ENCODE results near the gene TDRD5. TPM values are rescaled to one million over a fixed set of nuclear protein-coding genes. Genes with fewer than 3 reads are reported as not detected.
A peak's percentile ranks its signal among the peaks of the same experiment; 100 is the strongest.

The TDRD5 gene
- total and polyA plus RNA-seq, 2 donors (not counting 1 experiment from before 2014, with no cell fraction given), result not detected

DNA sequence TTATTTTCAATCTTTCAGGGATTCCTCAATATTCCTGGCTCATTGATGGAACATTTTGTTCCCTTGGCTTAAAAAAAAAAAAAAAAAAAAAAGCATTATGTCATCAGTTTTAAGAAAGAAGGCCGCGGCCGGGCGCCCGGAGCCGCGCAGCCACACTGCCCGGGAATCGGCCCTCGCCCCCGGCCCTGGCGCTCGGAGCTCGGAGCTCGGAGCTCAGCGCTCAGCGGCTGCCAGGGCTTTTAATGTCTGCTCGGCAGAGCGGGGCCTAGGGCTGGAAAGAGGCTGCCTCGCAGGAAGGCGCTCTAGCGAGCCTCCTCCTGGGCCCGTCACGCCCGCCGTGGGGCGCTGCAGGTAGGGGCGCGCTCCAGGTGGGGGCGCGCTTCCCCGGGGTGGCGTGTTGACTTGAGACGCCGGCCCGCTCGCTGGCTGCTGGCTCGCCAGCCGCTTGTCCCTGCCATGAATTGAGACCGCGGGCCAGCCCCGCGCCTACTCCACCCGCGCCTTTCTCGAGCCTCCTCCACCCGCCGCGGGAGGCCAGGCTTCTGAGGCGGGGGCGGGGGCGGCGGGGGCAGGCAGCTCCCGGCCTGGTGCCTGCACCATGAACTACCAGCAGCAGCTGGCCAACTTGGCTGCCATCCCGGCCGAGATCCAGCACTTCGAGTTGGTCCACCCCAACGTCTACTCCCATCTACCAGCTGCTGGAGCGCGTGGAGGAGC is 5.4 kb upstream of the TDRD5 start:
- Histone ChIP-seq H3K27ac (ENCODE audit: insufficient read depth, low read length) (no peak overlapping the region), H3K36me3 (ENCODE audit: control insufficient read depth, insufficient read depth, low read length) (no peaks in the 10 kb centered on the region), H3K4me3 (replicated peaks in 1 of 4; ENCODE audit: control extremely low read depth in 1 of 4, insufficient read depth in 1 of 4, low read depth in 3 of 4, low read length in 4 of 4) (peak overlapping the region in 2 of 4 experiments; percentile 48 to 50), H3K27me3 (ENCODE audit: control insufficient read depth, insufficient read depth, low read length) (no peaks in the 10 kb centered on the region), H3K4me2 (ENCODE audit: extremely low read depth, insufficient read depth, low read length) (peak overlapping the region; percentile 4), H3K4me1 (ENCODE audit: control insufficient read depth, extremely low read depth, insufficient read depth, low read length) (no peaks in the 10 kb centered on the region), H3K9me3 (ENCODE audit: control insufficient read depth, insufficient read depth, low read depth, low read length) (no peaks in the 10 kb centered on the region), H3K79me2 (ENCODE audit: control insufficient read depth, insufficient read depth, low read length) (no peaks in the 10 kb centered on the region), H2AFZ (ENCODE audit: low read length) (no peak overlapping the region), H3K9ac (ENCODE audit: insufficient read depth, low read length) (no peak overlapping the region), H4K20me1 (ENCODE audit: control insufficient read depth, extremely low read depth, insufficient read depth, low read length) (no peaks in the 10 kb centered on the region)
- peak; percentile 40 to 42 for DNase-seq (ENCODE audit: low read depth in 2 of 2)
- no peak for TF ChIP-seq EZH2 (IDR thresholded peaks at IDR 0.05; ENCODE audit: low read length, missing control alignments)
- TF ChIP-seq, protein P1, sequence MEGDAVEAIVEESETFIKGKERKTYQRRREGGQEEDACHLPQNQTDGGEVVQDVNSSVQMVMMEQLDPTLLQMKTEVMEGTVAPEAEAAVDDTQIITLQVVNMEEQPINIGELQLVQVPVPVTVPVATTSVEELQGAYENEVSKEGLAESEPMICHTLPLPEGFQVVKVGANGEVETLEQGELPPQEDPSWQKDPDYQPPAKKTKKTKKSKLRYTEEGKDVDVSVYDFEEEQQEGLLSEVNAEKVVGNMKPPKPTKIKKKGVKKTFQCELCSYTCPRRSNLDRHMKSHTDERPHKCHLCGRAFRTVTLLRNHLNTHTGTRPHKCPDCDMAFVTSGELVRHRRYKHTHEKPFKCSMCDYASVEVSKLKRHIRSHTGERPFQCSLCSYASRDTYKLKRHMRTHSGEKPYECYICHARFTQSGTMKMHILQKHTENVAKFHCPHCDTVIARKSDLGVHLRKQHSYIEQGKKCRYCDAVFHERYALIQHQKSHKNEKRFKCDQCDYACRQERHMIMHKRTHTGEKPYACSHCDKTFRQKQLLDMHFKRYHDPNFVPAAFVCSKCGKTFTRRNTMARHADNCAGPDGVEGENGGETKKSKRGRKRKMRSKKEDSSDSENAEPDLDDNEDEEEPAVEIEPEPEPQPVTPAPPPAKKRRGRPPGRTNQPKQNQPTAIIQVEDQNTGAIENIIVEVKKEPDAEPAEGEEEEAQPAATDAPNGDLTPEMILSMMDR (conservative IDR thresholded peaks at IDR 0.05 in 1 of 2, IDR thresholded peaks at IDR 0.05 in 1 of 2; ENCODE audit: low read depth in 1 of 2, low read length in 2 of 2), result peak; percentile 25 to 34

DNA sequence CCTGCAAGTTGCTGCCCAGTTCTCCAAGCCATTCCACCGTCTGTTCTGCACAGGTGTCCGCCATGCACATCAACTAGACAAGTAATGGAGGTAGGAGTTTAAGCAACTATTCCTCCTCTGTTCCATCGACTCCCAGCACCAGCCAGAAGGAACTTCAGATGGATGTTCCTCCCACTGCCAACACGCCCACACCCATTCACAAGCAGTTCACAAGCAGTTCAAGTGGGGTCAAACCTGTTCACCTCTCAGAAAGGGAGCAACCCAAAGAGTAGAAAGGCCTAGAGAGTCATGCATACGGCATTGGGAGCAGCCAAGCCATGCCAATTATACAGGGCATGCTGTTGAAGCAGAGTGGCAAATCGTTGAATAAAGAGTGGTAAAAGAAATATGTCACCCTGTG is 4.3 kb upstream of the TDRD5 start:
- Histone ChIP-seq H3K4me2 (ENCODE audit: extremely low read depth, insufficient read depth, low read length) (no peak overlapping the region), H2AFZ (ENCODE audit: low read length) (no peak overlapping the region), H3K36me3 (ENCODE audit: control insufficient read depth, insufficient read depth, low read length) (no peaks in the 10 kb centered on the region), H3K4me1 (ENCODE audit: control insufficient read depth, extremely low read depth, insufficient read depth, low read length) (no peaks in the 10 kb centered on the region), H4K20me1 (ENCODE audit: control insufficient read depth, extremely low read depth, insufficient read depth, low read length) (no peaks in the 10 kb centered on the region), H3K79me2 (ENCODE audit: control insufficient read depth, insufficient read depth, low read length) (no peaks in the 10 kb centered on the region), H3K27me3 (ENCODE audit: control insufficient read depth, insufficient read depth, low read length) (no peaks in the 10 kb centered on the region), H3K9me3 (ENCODE audit: control insufficient read depth, insufficient read depth, low read depth, low read length) (no peaks in the 10 kb centered on the region), H3K9ac (ENCODE audit: insufficient read depth, low read length) (no peak overlapping the region), H3K4me3 (replicated peaks in 1 of 4; ENCODE audit: control extremely low read depth in 1 of 4, insufficient read depth in 1 of 4, low read depth in 3 of 4, low read length in 4 of 4) (no peak overlapping the region), H3K27ac (ENCODE audit: insufficient read depth, low read length) (no peak overlapping the region)
- no peak for DNase-seq (ENCODE audit: low read depth in 2 of 2)
- no peak for TF ChIP-seq EZH2 (IDR thresholded peaks at IDR 0.05; ENCODE audit: low read length, missing control alignments)
- TF ChIP-seq, protein P1 (conservative IDR thresholded peaks at IDR 0.05 in 1 of 2, IDR thresholded peaks at IDR 0.05 in 1 of 2; ENCODE audit: low read depth in 1 of 2, low read length in 2 of 2), result no peak

DNA sequence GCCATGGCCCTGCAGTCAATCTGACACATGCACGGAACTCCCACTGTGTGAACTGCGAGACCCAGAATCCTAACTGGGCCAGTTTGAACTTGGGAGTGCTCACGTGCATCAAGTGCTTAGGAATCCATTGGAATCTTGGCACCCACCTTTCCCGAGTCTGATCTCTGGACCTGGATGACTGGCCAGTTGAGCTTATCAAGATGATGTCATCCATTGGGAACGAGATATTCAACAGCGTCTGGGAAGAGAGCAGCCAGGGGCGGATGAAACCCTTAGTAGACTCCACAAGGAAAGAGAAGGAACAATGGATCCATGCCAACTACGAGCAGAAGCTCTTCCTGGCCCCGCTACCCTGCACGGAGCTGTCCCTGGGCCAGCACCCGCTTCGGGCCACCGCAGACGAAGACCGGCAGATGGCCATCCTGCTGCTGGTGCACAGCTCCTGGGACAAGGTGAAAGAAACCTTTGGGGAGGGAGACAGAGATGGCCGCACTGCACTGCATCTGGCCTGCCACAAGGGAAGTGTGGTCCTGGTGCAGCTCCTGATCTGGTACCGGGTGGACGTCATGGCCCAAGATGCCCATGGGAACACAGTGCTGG is 3.1 kb upstream of the TDRD5 start:
- DNase-seq (ENCODE audit: low read depth in 2 of 2), result no peak
- H3K4me1 ChIP-seq (ENCODE audit: control insufficient read depth, extremely low read depth, insufficient read depth, low read length), result no peaks in the 10 kb centered on the region
- no peak overlapping the region for H2AFZ ChIP-seq (ENCODE audit: low read length)
- H3K79me2 ChIP-seq (ENCODE audit: control insufficient read depth, insufficient read depth, low read length), result no peaks in the 10 kb centered on the region
- H3K4me2 ChIP-seq (ENCODE audit: extremely low read depth, insufficient read depth, low read length), result no peak overlapping the region
- TF ChIP-seq, protein P1 (conservative IDR thresholded peaks at IDR 0.05 in 1 of 2, IDR thresholded peaks at IDR 0.05 in 1 of 2; ENCODE audit: low read depth in 1 of 2, low read length in 2 of 2), result no peak
- TF ChIP-seq EZH2 (IDR thresholded peaks at IDR 0.05; ENCODE audit: low read length, missing control alignments), result no peak
- H3K36me3 ChIP-seq (ENCODE audit: control insufficient read depth, insufficient read depth, low read length), result no peaks in the 10 kb centered on the region
- no peaks in the 10 kb centered on the region for H3K27me3 ChIP-seq (ENCODE audit: control insufficient read depth, insufficient read depth, low read length)
- H3K9me3 ChIP-seq (ENCODE audit: control insufficient read depth, insufficient read depth, low read depth, low read length), result no peaks in the 10 kb centered on the region
- no peak overlapping the region for H3K4me3 ChIP-seq (replicated peaks in 1 of 4; ENCODE audit: control extremely low read depth in 1 of 4, insufficient read depth in 1 of 4, low read depth in 3 of 4, low read length in 4 of 4)
- no peak overlapping the region for H3K27ac ChIP-seq (ENCODE audit: insufficient read depth, low read length)
- H4K20me1 ChIP-seq (ENCODE audit: control insufficient read depth, extremely low read depth, insufficient read depth, low read length), result no peaks in the 10 kb centered on the region
- H3K9ac ChIP-seq (ENCODE audit: insufficient read depth, low read length), result no peak overlapping the region

All from fibroblast of lung (primary cell).